ENCODE results near the gene CREB3.

- TF ChIP-seq, protein P1, sequence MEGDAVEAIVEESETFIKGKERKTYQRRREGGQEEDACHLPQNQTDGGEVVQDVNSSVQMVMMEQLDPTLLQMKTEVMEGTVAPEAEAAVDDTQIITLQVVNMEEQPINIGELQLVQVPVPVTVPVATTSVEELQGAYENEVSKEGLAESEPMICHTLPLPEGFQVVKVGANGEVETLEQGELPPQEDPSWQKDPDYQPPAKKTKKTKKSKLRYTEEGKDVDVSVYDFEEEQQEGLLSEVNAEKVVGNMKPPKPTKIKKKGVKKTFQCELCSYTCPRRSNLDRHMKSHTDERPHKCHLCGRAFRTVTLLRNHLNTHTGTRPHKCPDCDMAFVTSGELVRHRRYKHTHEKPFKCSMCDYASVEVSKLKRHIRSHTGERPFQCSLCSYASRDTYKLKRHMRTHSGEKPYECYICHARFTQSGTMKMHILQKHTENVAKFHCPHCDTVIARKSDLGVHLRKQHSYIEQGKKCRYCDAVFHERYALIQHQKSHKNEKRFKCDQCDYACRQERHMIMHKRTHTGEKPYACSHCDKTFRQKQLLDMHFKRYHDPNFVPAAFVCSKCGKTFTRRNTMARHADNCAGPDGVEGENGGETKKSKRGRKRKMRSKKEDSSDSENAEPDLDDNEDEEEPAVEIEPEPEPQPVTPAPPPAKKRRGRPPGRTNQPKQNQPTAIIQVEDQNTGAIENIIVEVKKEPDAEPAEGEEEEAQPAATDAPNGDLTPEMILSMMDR (conservative IDR thresholded peaks at IDR 0.05; ENCODE audit: low read length), result no peak
- no peak for TF ChIP-seq EZH2phosphoT487 (IDR thresholded peaks at IDR 0.05; ENCODE audit: borderline replicate concordance)
Observed at GRCh38 chr9:35683323-35683722, 49.1 kb upstream of the CREB3 start.

Data from Loucy (cell line).